GM12878 (cell line): ENCODE measurements around the gene TBX5. TPM values are rescaled to one million over a fixed set of nuclear protein-coding genes. Genes with fewer than 3 reads are reported as not detected.

Source experiments
- ATAC-seq: fragments of 200-7000 bp; cut with Tn5 transposase; 3 replicates; pipeline ENCODE4 v1.9.1; 2020; ENCODE audit warnings: mild to moderate bottlenecking, moderate library complexity
- BruUV-seq: library from RNA; stranded (reverse); fragments of 400-500 nt; replicated peaks from 2 replicates; lab custom pipeline; 2021; lab: Mats Ljungman, UMichigan
- CTCF ChIA-PET: fragments of 300-600 bp; sonication (Branson Sonifier 250); formaldehyde crosslinking; extraction: SDS; loops from one replicate; lab custom pipeline; 2021; ENCODE audit warnings: inconsistent platforms; lab: Yijun Ruan, JAX
- POLR2A ChIA-PET: fragments of 350-600 bp; formaldehyde crosslinking; extraction: SDS; loops from one replicate; lab custom pipeline; 2021; ENCODE audit warnings: inconsistent platforms; lab: Charles Lee
- RAD21 ChIA-PET: fragments of 300-600 bp; sonication (Branson Sonifier 250); formaldehyde crosslinking; loops from one replicate; lab custom pipeline; 2023; ENCODE audit warnings: antibody characterized with exemption; ENCODE audit not compliant: unreplicated experiment; lab: Charles Lee
- SMC1A ChIA-PET: fragments of 300-600 bp; sonication (Branson Sonifier 250); formaldehyde crosslinking; loops from one replicate; lab custom pipeline; 2023; ENCODE audit not compliant: unreplicated experiment, uncharacterized antibody; lab: Charles Lee
- DNase-seq: peaks from one replicate; pipeline ENCODE4 v3.0.0-alpha.2; 2011; ENCODE audit warnings: low read depth, low spot score
- FAIRE-seq: peaks from 3 replicates; lab custom pipeline; 2011; peaks lifted over from hg19 to GRCh38; lab: Jason Lieb, UNC
- H2AFZ ChIP-seq: 2 replicates; pipeline ENCODE4 v1.6.0; 2011; ENCODE audit warnings: low read depth, low read length, control low read depth; ENCODE audit not compliant: control insufficient read depth
- H3K27ac ChIP-seq: 2 replicates; pipeline ENCODE4 v1.5.1; 2011; ENCODE audit warnings: control low read depth; ENCODE audit not compliant: control insufficient read depth, insufficient read depth
- H3K27me3 ChIP-seq, 2 experiments: replicated peaks in 1 of 2; 2 replicates each; pipeline versions ENCODE4 v1.6.0 to v1.6.1; 2011; ENCODE audit warnings: low read length in 1 of 2; ENCODE audit not compliant: control insufficient read depth in 2 of 2, insufficient read depth in 2 of 2
- H3K36me3 ChIP-seq, 2 experiments: 2 replicates each; pipeline ENCODE4 v1.5.1; 2011; ENCODE audit warnings: low read length in 1 of 2; ENCODE audit not compliant: control insufficient read depth in 2 of 2, insufficient read depth in 2 of 2
- H3K4me1 ChIP-seq: 2 replicates; pipeline ENCODE4 v1.6.1; 2011; ENCODE audit warnings: mild to moderate bottlenecking, low read length, moderate library complexity, mixed read lengths; ENCODE audit not compliant: control insufficient read depth, insufficient read depth
- H3K4me2 ChIP-seq: 2 replicates; pipeline ENCODE4 v1.6.0; 2011; ENCODE audit warnings: control low read depth; ENCODE audit not compliant: control insufficient read depth, insufficient read depth
- H3K4me3 ChIP-seq: fragments of 200-600 bp; sonication (generic); 2 replicates; pipeline ENCODE4 v1.5.1; 2016
- H3K79me2 ChIP-seq: 2 replicates; pipeline ENCODE4 v1.6.0; 2011; ENCODE audit warnings: low read length; ENCODE audit not compliant: control insufficient read depth, insufficient read depth
- H3K9ac ChIP-seq: 2 replicates; pipeline ENCODE4 v1.8.0; 2011; ENCODE audit warnings: low read length, control low read depth, mixed read lengths; ENCODE audit not compliant: control insufficient read depth, insufficient read depth
- H3K9me3 ChIP-seq: replicated peaks from 3 replicates; pipeline ENCODE4 v1.5.1; 2011; ENCODE audit warnings: mild to moderate bottlenecking, low read length; ENCODE audit not compliant: control insufficient read depth, insufficient read depth
- H4K20me1 ChIP-seq: 2 replicates; pipeline ENCODE4 v1.6.0; 2011; ENCODE audit not compliant: control insufficient read depth, insufficient read depth
- CREM ChIP-seq: IDR thresholded peaks from 2 replicates; pipeline ENCODE4 v1.6.1; 2014; ENCODE audit warnings: antibody characterized with exemption, low read depth
- EGR1 ChIP-seq, 2 experiments: IDR thresholded peaks; 1 replicate in 1 of 2; 2 replicates in 1 of 2; pipeline ENCODE4 v1.6.1; 2011 to 2012; ENCODE audit warnings: low read depth in 2 of 2, low read length in 2 of 2, borderline replicate concordance in 1 of 2, mild to moderate bottlenecking in 1 of 2, moderate library complexity in 1 of 2
- HDAC2 ChIP-seq: fragments of 200-600 bp; sonication (generic); IDR thresholded peaks from 2 replicates; pipeline ENCODE4 v1.6.1; 2017
- IKZF2 ChIP-seq, 2 experiments: fragments of 450-650 bp; IDR thresholded peaks; 2 replicates each; pipeline ENCODE4 v1.6.1; 2017; ENCODE audit warnings: mild to moderate bottlenecking in 2 of 2, moderate library complexity in 2 of 2
- POLR2AphosphoS5 ChIP-seq: IDR thresholded peaks from 2 replicates; pipeline ENCODE4 v1.6.1; 2011; ENCODE audit warnings: mild to moderate bottlenecking, low read length, inconsistent platforms
- ZNF24 ChIP-seq: fragments of 450-650 bp; IDR thresholded peaks from 2 replicates; pipeline ENCODE4 v1.6.1; 2017; ENCODE audit warnings: antibody characterized with exemption, mild to moderate bottlenecking
- ZNF384 ChIP-seq: IDR thresholded peaks from 2 replicates; pipeline ENCODE4 v1.6.1; 2012; ENCODE audit warnings: low read depth, mild to moderate bottlenecking, low read length, improper control_type of control experiment, borderline replicate concordance
- WGBS: methylation state at CpG from one replicate; pipeline ENCODE4 v1.1.6; 2016; ENCODE audit warnings: low lambda C conversion rate; ENCODE audit not compliant: insufficient replicate concordance, insufficient coverage; ENCODE audit errors: missing lambda C conversion rate; 5-methylcytosine and 5-hydroxymethylcytosine counted together
- in situ Hi-C: fragments of 300-500 bp; cut with MboI; formaldehyde crosslinking; loops from 9 replicates; pipeline ENCODE4 v1.14.3; 2018; ENCODE audit warnings: mixed read lengths
- intact Hi-C: fragments of 100-400 bp; cut with micrococcal nuclease; formaldehyde crosslinking; loops from one replicate; pipeline ENCODE4 v1.14.2; 2022; ENCODE audit not compliant: unreplicated experiment
- polyA plus RNA-seq, 11 experiments: library from polyadenylated mRNA; depleted of rRNA in 4 of 11; unstranded in 6 of 11; stranded (reverse) in 5 of 11; fragments of >200 nt; fragmentation: Nextera tagmentation in 4 of 11; fragmentation: Illumina TruSeq in 1 of 11; extraction: Ambion mirVana in 4 of 11; extraction: Trizol in 1 of 11; gene quantifications; 1 replicate in 1 of 11; 2 replicates in 10 of 11; pipeline versions ENCODE4 v1.2.1 to v1.2.3, GENCODE V29; 2011 to 2016; ENCODE audit warnings: inconsistent platforms in 2 of 11, missing spikeins in 2 of 11, low read depth in 1 of 11
- total RNA-seq, 4 experiments: library from RNA; depleted of rRNA in 3 of 4; stranded (reverse); fragments of >200 nt in 3 of 4; fragmentation: Illumina TruSeq in 1 of 4; extraction: Trizol in 1 of 4; gene quantifications; 2 replicates each; pipeline versions ENCODE4 v1.2.1 to v1.2.3, GENCODE V29; 2013 to 2021

TBX5 gene
- total and polyA plus RNA-seq, 10 of the 15 experiments (the other 5 are each of a cell fraction or from before 2014, with no cell fraction given): 0.04 TPM; not detected in 9

- 22% methylated on average over 70 of the region's 71 CpGs for WGBS
- Histone ChIP-seq H4K20me1 (no peaks in the 10 kb centered on the region), H3K9me3 (no peaks in the 10 kb centered on the region; the same call in 2 of the 3 replicates), H3K9ac (no peak overlapping the region), H3K27ac (no peak overlapping the region), H3K27me3 (peaks cover 8 to 27% of the 10 kb centered on the region in 2 experiments), H3K36me3 (no peaks in the 10 kb centered on the region), H3K4me3 (no peak overlapping the region), H3K4me1 (no peaks in the 10 kb centered on the region), H3K79me2 (no peaks in the 10 kb centered on the region), H3K4me2 (no peak overlapping the region), H2AFZ (no peak overlapping the region)
- DNase-seq (no peak), FAIRE-seq (no peak), ATAC-seq (no peak)
- BruUV-seq: no TSS peak
- RAD21 ChIA-PET: no interaction called here
- CTCF ChIA-PET: no interaction called here
- TF ChIP-seq CREM: no peak
- TF ChIP-seq HDAC2: no peak
- TF ChIP-seq ZNF24: no peak
- TF ChIP-seq POLR2AphosphoS5: no peak
- TF ChIP-seq EGR1 (IDR thresholded peaks at IDR 0.05; ENCODE audit: borderline replicate concordance in 1 of 2, low read depth in 2 of 2, low read length in 2 of 2): no peak
- TF ChIP-seq ZNF384: no peak
- TF ChIP-seq IKZF2 (IDR thresholded peaks at IDR 0.05): no peak
- intact Hi-C loops (no loop called here), in situ Hi-C loops (no loop called here)
- POLR2A ChIA-PET: no interaction called here
- SMC1A ChIA-PET: no interaction called here
These were observed 3.2 kb upstream of the TBX5 start for GRCh38 chr12:114408886-114409851.
